GM12878 (cell line): ENCODE results near the gene CYB5R2. TPM values are rescaled to one million over a fixed set of nuclear protein-coding genes. Genes with fewer than 3 reads are reported as not detected.

Experiments used
- ATAC-seq: fragments of 200-7000 bp; cut with Tn5 transposase; 3 replicates; pipeline ENCODE4 v1.9.1; 2020; ENCODE audit warnings: mild to moderate bottlenecking, moderate library complexity
- BruUV-seq: library from RNA; stranded (reverse); fragments of 400-500 nt; replicated peaks from 2 replicates; lab custom pipeline; 2021; lab: Mats Ljungman, UMichigan
- CTCF ChIA-PET: fragments of 300-600 bp; sonication (Branson Sonifier 250); formaldehyde crosslinking; extraction: SDS; loops from one replicate; lab custom pipeline; 2021; ENCODE audit warnings: inconsistent platforms; lab: Yijun Ruan, JAX
- POLR2A ChIA-PET: fragments of 350-600 bp; formaldehyde crosslinking; extraction: SDS; loops from one replicate; lab custom pipeline; 2021; ENCODE audit warnings: inconsistent platforms; lab: Charles Lee
- RAD21 ChIA-PET: fragments of 300-600 bp; sonication (Branson Sonifier 250); formaldehyde crosslinking; loops from one replicate; lab custom pipeline; 2023; ENCODE audit warnings: antibody characterized with exemption; ENCODE audit not compliant: unreplicated experiment; lab: Charles Lee
- SMC1A ChIA-PET: fragments of 300-600 bp; sonication (Branson Sonifier 250); formaldehyde crosslinking; loops from one replicate; lab custom pipeline; 2023; ENCODE audit not compliant: unreplicated experiment, uncharacterized antibody; lab: Charles Lee
- DNase-seq: peaks from one replicate; pipeline ENCODE4 v3.0.0-alpha.2; 2011; ENCODE audit warnings: low read depth, low spot score
- FAIRE-seq: peaks from 3 replicates; lab custom pipeline; 2011; peaks lifted over from hg19 to GRCh38; lab: Jason Lieb, UNC
- H2AFZ ChIP-seq: 2 replicates; pipeline ENCODE4 v1.6.0; 2011; ENCODE audit warnings: low read depth, low read length, control low read depth; ENCODE audit not compliant: control insufficient read depth
- H3K27ac ChIP-seq: 2 replicates; pipeline ENCODE4 v1.5.1; 2011; ENCODE audit warnings: control low read depth; ENCODE audit not compliant: control insufficient read depth, insufficient read depth
- H3K27me3 ChIP-seq, 2 experiments: replicated peaks in 1 of 2; 2 replicates each; pipeline versions ENCODE4 v1.6.0 to v1.6.1; 2011; ENCODE audit warnings: low read length in 1 of 2; ENCODE audit not compliant: control insufficient read depth in 2 of 2, insufficient read depth in 2 of 2
- H3K36me3 ChIP-seq, 2 experiments: 2 replicates each; pipeline ENCODE4 v1.5.1; 2011; ENCODE audit warnings: low read length in 1 of 2; ENCODE audit not compliant: control insufficient read depth in 2 of 2, insufficient read depth in 2 of 2
- H3K4me1 ChIP-seq: 2 replicates; pipeline ENCODE4 v1.6.1; 2011; ENCODE audit warnings: mild to moderate bottlenecking, low read length, moderate library complexity, mixed read lengths; ENCODE audit not compliant: control insufficient read depth, insufficient read depth
- H3K4me2 ChIP-seq: 2 replicates; pipeline ENCODE4 v1.6.0; 2011; ENCODE audit warnings: control low read depth; ENCODE audit not compliant: control insufficient read depth, insufficient read depth
- H3K4me3 ChIP-seq: fragments of 200-600 bp; sonication (generic); 2 replicates; pipeline ENCODE4 v1.5.1; 2016
- H3K79me2 ChIP-seq: 2 replicates; pipeline ENCODE4 v1.6.0; 2011; ENCODE audit warnings: low read length; ENCODE audit not compliant: control insufficient read depth, insufficient read depth
- H3K9ac ChIP-seq: 2 replicates; pipeline ENCODE4 v1.8.0; 2011; ENCODE audit warnings: low read length, control low read depth, mixed read lengths; ENCODE audit not compliant: control insufficient read depth, insufficient read depth
- H3K9me3 ChIP-seq: replicated peaks from 3 replicates; pipeline ENCODE4 v1.5.1; 2011; ENCODE audit warnings: mild to moderate bottlenecking, low read length; ENCODE audit not compliant: control insufficient read depth, insufficient read depth
- H4K20me1 ChIP-seq: 2 replicates; pipeline ENCODE4 v1.6.0; 2011; ENCODE audit not compliant: control insufficient read depth, insufficient read depth
- BMI1 ChIP-seq: fragments of 450-650 bp; IDR thresholded peaks from 2 replicates; pipeline ENCODE4 v1.6.1; 2016; ENCODE audit warnings: mild to moderate bottlenecking, moderate library complexity, borderline replicate concordance
- CHD2 ChIP-seq: IDR thresholded peaks from 2 replicates; pipeline ENCODE4 v1.6.1; 2011; ENCODE audit warnings: low read depth, low read length, improper control_type of control experiment, borderline replicate concordance
- EZH2 ChIP-seq: IDR thresholded peaks from 2 replicates; pipeline ENCODE4 v1.6.1; 2012; ENCODE audit warnings: low read depth, mild to moderate bottlenecking, control low read depth, inconsistent platforms, low read length, borderline replicate concordance; ENCODE audit not compliant: control insufficient read depth
- FOXK2 ChIP-seq: fragments of 450-650 bp; IDR thresholded peaks from 2 replicates; pipeline ENCODE4 v1.6.1; 2017; ENCODE audit warnings: mild to moderate bottlenecking, moderate library complexity
- HCFC1 ChIP-seq: fragments of 150-350 bp; IDR thresholded peaks from 2 replicates; pipeline ENCODE4 v1.6.1; 2014; ENCODE audit warnings: low read length
- KDM1A ChIP-seq: fragments of 200-600 bp; sonication (generic); IDR thresholded peaks from 2 replicates; pipeline ENCODE4 v1.6.1; 2016; ENCODE audit warnings: borderline replicate concordance
- LARP7 ChIP-seq: fragments of 450-650 bp; IDR thresholded peaks from 2 replicates; pipeline ENCODE4 v1.6.1; 2017; ENCODE audit warnings: mild to moderate bottlenecking
- MEF2A ChIP-seq: IDR thresholded peaks from 2 replicates; pipeline ENCODE4 v1.6.1; 2011; ENCODE audit warnings: low read depth, mild to moderate bottlenecking, low read length, moderate library complexity; ENCODE audit not compliant: insufficient read depth
- MEF2B ChIP-seq: fragments of 450-650 bp; IDR thresholded peaks from 2 replicates; pipeline ENCODE4 v1.6.1; 2018; ENCODE audit warnings: mild to moderate bottlenecking, moderate library complexity; ENCODE audit not compliant: partially characterized antibody, poor library complexity, severe bottlenecking
- NBN ChIP-seq: fragments of 450-650 bp; IDR thresholded peaks from 2 replicates; pipeline ENCODE4 v1.6.1; 2016
- PAX8 ChIP-seq: fragments of 450-650 bp; IDR thresholded peaks from 2 replicates; pipeline ENCODE4 v1.6.1; 2017; ENCODE audit warnings: mild to moderate bottlenecking, moderate library complexity
- SMC3 ChIP-seq: IDR thresholded peaks from 2 replicates; pipeline ENCODE4 v1.6.1; 2011; ENCODE audit warnings: low read length, improper control_type of control experiment, borderline replicate concordance
- WGBS: methylation state at CpG from one replicate; pipeline ENCODE4 v1.1.6; 2016; ENCODE audit warnings: low lambda C conversion rate; ENCODE audit not compliant: insufficient replicate concordance, insufficient coverage; ENCODE audit errors: missing lambda C conversion rate; 5-methylcytosine and 5-hydroxymethylcytosine counted together
- in situ Hi-C: fragments of 300-500 bp; cut with MboI; formaldehyde crosslinking; loops from 9 replicates; pipeline ENCODE4 v1.14.3; 2018; ENCODE audit warnings: mixed read lengths
- intact Hi-C: fragments of 100-400 bp; cut with micrococcal nuclease; formaldehyde crosslinking; loops from one replicate; pipeline ENCODE4 v1.14.2; 2022; ENCODE audit not compliant: unreplicated experiment
- polyA plus RNA-seq, 11 experiments: library from polyadenylated mRNA; depleted of rRNA in 4 of 11; unstranded in 6 of 11; stranded (reverse) in 5 of 11; fragments of >200 nt; fragmentation: Nextera tagmentation in 4 of 11; fragmentation: Illumina TruSeq in 1 of 11; extraction: Ambion mirVana in 4 of 11; extraction: Trizol in 1 of 11; gene quantifications; 1 replicate in 1 of 11; 2 replicates in 10 of 11; pipeline versions ENCODE4 v1.2.1 to v1.2.3, GENCODE V29; 2011 to 2016; ENCODE audit warnings: inconsistent platforms in 2 of 11, missing spikeins in 2 of 11, low read depth in 1 of 11
- total RNA-seq, 4 experiments: library from RNA; depleted of rRNA in 3 of 4; stranded (reverse); fragments of >200 nt in 3 of 4; fragmentation: Illumina TruSeq in 1 of 4; extraction: Trizol in 1 of 4; gene quantifications; 2 replicates each; pipeline versions ENCODE4 v1.2.1 to v1.2.3, GENCODE V29; 2013 to 2021
- TF ChIP-seq, protein P1 (sequence below): IDR thresholded peaks from 2 replicates; pipeline ENCODE4 v1.6.1; 2012; ENCODE audit warnings: low read depth, low read length, improper control_type of control experiment
- TF ChIP-seq, protein P2 (sequence below): IDR thresholded peaks from 2 replicates; pipeline ENCODE4 v1.6.1; 2011; ENCODE audit warnings: borderline replicate concordance, low read depth, mild to moderate bottlenecking, moderate library complexity, mixed read lengths, low read length; ENCODE audit not compliant: insufficient read depth; ENCODE audit errors: extremely low read length
- TF ChIP-seq, protein P3 (sequence below): fragments of 450-650 bp; IDR thresholded peaks from 2 replicates; pipeline ENCODE4 v1.6.1; 2017; ENCODE audit warnings: low read depth, mild to moderate bottlenecking, moderate library complexity
- TF ChIP-seq, protein P4 (sequence below): IDR thresholded peaks from 2 replicates; pipeline ENCODE4 v1.6.1; 2011; ENCODE audit warnings: low read depth, mild to moderate bottlenecking, low read length, moderate library complexity, borderline replicate concordance; ENCODE audit errors: extremely low read depth
- TF ChIP-seq, protein P5 (sequence below): fragments of 450-650 bp; IDR thresholded peaks from 2 replicates; pipeline ENCODE4 v1.6.1; 2017; ENCODE audit warnings: mild to moderate bottlenecking, moderate library complexity

CYB5R2 gene
- total and polyA plus RNA-seq, 10 of the 15 experiments (the other 5 are each of a cell fraction or from before 2014, with no cell fraction given), result 21.0 to 111 (median 70.4) TPM

DNA sequence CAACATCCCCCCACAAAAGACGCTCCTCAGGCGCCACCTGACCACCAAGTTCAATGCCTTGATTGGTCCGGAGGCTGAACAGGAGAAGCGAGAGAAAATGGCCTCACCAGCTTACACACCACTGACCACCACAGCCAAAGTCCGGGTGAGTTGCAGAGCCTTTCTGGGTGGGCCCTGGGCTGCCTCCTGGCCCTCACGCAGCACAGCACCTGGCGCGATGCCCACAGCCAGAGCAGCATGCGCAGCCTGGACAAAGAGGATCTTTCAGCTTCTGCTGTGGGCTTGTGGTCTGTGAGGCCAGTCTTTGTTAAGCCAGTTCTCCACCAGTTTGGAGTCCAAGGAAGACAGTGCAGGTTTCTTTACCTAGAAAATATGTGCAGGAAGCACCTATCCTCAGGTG is 21.6 kb downstream of the CYB5R2 start:
- POLR2A ChIA-PET, result no interaction called here
- Histone ChIP-seq H3K4me1 (no peaks in the 10 kb centered on the region), H3K36me3 (peaks cover 31 to 54% of the 10 kb centered on the region in 2 experiments), H3K9ac (no peak overlapping the region), H3K4me2 (no peak overlapping the region), H3K79me2 (no peaks in the 10 kb centered on the region), H3K27ac (no peak overlapping the region), H3K4me3 (no peak overlapping the region), H3K27me3 (no peaks in the 10 kb centered on the region), H2AFZ (no peak overlapping the region), H4K20me1 (no peaks in the 10 kb centered on the region), H3K9me3 (no peaks in the 10 kb centered on the region)
- RAD21 ChIA-PET, result no interaction called here
- 96% methylated on average over 9 of the region's 9 CpGs for WGBS
- CTCF ChIA-PET, result no interaction called here
- no peak for DNase-seq
- ATAC-seq, result no peak
- no peak for FAIRE-seq
- SMC1A ChIA-PET, result interaction anchor here (1.6 kb wide), 1 partner anchor 15 kb away, joined by 4 read pairs; no protein-coding TSS in a partner anchor
- intact Hi-C loops, result no loop called here
- BruUV-seq, result no TSS peak
- in situ Hi-C loops, result no loop called here
- TF ChIP-seq SMC3, result no peak
- TF ChIP-seq NBN, result no peak
- TF ChIP-seq LARP7, result no peak
- TF ChIP-seq, protein P1, sequence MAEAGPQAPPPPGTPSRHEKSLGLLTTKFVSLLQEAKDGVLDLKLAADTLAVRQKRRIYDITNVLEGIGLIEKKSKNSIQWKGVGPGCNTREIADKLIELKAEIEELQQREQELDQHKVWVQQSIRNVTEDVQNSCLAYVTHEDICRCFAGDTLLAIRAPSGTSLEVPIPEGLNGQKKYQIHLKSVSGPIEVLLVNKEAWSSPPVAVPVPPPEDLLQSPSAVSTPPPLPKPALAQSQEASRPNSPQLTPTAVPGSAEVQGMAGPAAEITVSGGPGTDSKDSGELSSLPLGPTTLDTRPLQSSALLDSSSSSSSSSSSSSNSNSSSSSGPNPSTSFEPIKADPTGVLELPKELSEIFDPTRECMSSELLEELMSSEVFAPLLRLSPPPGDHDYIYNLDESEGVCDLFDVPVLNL, result no peak
- TF ChIP-seq, protein P2, sequence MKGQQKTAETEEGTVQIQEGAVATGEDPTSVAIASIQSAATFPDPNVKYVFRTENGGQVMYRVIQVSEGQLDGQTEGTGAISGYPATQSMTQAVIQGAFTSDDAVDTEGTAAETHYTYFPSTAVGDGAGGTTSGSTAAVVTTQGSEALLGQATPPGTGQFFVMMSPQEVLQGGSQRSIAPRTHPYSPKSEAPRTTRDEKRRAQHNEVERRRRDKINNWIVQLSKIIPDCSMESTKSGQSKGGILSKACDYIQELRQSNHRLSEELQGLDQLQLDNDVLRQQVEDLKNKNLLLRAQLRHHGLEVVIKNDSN, result no peak
- TF ChIP-seq, protein P3, sequence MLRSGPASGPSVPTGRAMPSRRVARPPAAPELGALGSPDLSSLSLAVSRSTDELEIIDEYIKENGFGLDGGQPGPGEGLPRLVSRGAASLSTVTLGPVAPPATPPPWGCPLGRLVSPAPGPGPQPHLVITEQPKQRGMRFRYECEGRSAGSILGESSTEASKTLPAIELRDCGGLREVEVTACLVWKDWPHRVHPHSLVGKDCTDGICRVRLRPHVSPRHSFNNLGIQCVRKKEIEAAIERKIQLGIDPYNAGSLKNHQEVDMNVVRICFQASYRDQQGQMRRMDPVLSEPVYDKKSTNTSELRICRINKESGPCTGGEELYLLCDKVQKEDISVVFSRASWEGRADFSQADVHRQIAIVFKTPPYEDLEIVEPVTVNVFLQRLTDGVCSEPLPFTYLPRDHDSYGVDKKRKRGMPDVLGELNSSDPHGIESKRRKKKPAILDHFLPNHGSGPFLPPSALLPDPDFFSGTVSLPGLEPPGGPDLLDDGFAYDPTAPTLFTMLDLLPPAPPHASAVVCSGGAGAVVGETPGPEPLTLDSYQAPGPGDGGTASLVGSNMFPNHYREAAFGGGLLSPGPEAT, result no peak
- no peak for TF ChIP-seq MEF2A
- no peak for TF ChIP-seq PAX8
- no peak for TF ChIP-seq EZH2
- no peak for TF ChIP-seq KDM1A
- no peak for TF ChIP-seq FOXK2
- TF ChIP-seq, protein P4, sequence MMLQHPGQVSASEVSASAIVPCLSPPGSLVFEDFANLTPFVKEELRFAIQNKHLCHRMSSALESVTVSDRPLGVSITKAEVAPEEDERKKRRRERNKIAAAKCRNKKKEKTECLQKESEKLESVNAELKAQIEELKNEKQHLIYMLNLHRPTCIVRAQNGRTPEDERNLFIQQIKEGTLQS, result no peak
- TF ChIP-seq, protein P5, sequence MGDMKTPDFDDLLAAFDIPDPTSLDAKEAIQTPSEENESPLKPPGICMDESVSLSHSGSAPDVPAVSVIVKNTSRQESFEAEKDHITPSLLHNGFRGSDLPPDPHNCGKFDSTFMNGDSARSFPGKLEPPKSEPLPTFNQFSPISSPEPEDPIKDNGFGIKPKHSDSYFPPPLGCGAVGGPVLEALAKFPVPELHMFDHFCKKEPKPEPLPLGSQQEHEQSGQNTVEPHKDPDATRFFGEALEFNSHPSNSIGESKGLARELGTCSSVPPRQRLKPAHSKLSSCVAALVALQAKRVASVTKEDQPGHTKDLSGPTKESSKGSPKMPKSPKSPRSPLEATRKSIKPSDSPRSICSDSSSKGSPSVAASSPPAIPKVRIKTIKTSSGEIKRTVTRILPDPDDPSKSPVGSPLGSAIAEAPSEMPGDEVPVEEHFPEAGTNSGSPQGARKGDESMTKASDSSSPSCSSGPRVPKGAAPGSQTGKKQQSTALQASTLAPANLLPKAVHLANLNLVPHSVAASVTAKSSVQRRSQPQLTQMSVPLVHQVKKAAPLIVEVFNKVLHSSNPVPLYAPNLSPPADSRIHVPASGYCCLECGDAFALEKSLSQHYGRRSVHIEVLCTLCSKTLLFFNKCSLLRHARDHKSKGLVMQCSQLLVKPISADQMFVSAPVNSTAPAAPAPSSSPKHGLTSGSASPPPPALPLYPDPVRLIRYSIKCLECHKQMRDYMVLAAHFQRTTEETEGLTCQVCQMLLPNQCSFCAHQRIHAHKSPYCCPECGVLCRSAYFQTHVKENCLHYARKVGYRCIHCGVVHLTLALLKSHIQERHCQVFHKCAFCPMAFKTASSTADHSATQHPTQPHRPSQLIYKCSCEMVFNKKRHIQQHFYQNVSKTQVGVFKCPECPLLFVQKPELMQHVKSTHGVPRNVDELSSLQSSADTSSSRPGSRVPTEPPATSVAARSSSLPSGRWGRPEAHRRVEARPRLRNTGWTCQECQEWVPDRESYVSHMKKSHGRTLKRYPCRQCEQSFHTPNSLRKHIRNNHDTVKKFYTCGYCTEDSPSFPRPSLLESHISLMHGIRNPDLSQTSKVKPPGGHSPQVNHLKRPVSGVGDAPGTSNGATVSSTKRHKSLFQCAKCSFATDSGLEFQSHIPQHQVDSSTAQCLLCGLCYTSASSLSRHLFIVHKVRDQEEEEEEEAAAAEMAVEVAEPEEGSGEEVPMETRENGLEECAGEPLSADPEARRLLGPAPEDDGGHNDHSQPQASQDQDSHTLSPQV, result no peak
- TF ChIP-seq MEF2B, result no peak
- TF ChIP-seq HCFC1, result no peak
- TF ChIP-seq CHD2, result no peak
- TF ChIP-seq BMI1, result no peak
